SK-N-SH treated with all-trans-retinoic acid at 6 μM for 48 hours (cell line): ENCODE results near the gene CD300LF.

Source experiments
- ATAC-seq: fragments of 200-7000 bp; cut with Tn5 transposase; 3 replicates; pipeline ENCODE4 v1.9.1; 2020; ENCODE audit warnings: mild to moderate bottlenecking, moderate library complexity
- ARNTL ChIP-seq: fragments of 450-650 bp; formaldehyde crosslinking; IDR thresholded peaks from 2 replicates; pipeline ENCODE4 v1.5.0; 2020; ENCODE audit warnings: low read depth, mild to moderate bottlenecking, moderate library complexity, borderline replicate concordance
- BACH2 ChIP-seq: fragments of 250-450 bp; sonication (Bioruptor Pico); IDR thresholded peaks from 2 replicates; pipeline ENCODE4 v1.9.0; 2021; ENCODE audit warnings: mild to moderate bottlenecking, borderline replicate concordance
- ESRRG ChIP-seq: fragments of 250-450 bp; sonication (Bioruptor Pico); IDR thresholded peaks from 2 replicates; pipeline ENCODE4 v1.6.1; 2021; ENCODE audit warnings: mild to moderate bottlenecking
- GLIS3 ChIP-seq: fragments of 250-450 bp; sonication (Bioruptor Pico); IDR thresholded peaks from 2 replicates; pipeline ENCODE4 v1.5.0; 2020; ENCODE audit warnings: mild to moderate bottlenecking, moderate library complexity
- ISL1 ChIP-seq: fragments of 250-450 bp; sonication (Bioruptor Pico); IDR thresholded peaks from 2 replicates; pipeline ENCODE4 v2.1.2; 2022; ENCODE audit warnings: mild to moderate bottlenecking, moderate library complexity
- OSR1 ChIP-seq: fragments of 250-450 bp; sonication (Bioruptor Pico); IDR thresholded peaks from 2 replicates; pipeline ENCODE4 v1.8.0; 2022; ENCODE audit warnings: moderate library complexity, mild to moderate bottlenecking, inconsistent platforms
- PPARA ChIP-seq: fragments of 250-450 bp; sonication (Bioruptor Pico); IDR thresholded peaks from 2 replicates; pipeline ENCODE4 v1.5.0; 2020; ENCODE audit warnings: mild to moderate bottlenecking, borderline replicate concordance
- RARB ChIP-seq: fragments of 250-450 bp; sonication (Bioruptor Pico); IDR thresholded peaks from 2 replicates; pipeline ENCODE4 v1.8.0; 2021; ENCODE audit warnings: mild to moderate bottlenecking, moderate library complexity
- SNAI2 ChIP-seq: fragments of 250-450 bp; sonication (Bioruptor Pico); IDR thresholded peaks from 2 replicates; pipeline ENCODE4 v1.5.0; 2020; ENCODE audit warnings: mild to moderate bottlenecking, moderate library complexity
- TCF4 ChIP-seq: fragments of 250-450 bp; sonication (Bioruptor Pico); IDR thresholded peaks from 2 replicates; pipeline ENCODE4 v1.8.0; 2021; ENCODE audit warnings: mild to moderate bottlenecking, moderate library complexity, borderline replicate concordance
- TOX ChIP-seq: fragments of 250-450 bp; sonication (Bioruptor Pico); IDR thresholded peaks from 2 replicates; pipeline ENCODE4 v1.8.0; 2021; ENCODE audit warnings: mild to moderate bottlenecking, moderate library complexity, borderline replicate concordance
- ZC3H10 ChIP-seq: fragments of 250-450 bp; sonication (Bioruptor Pico); IDR thresholded peaks from 2 replicates; pipeline ENCODE4 v1.5.1; 2021; ENCODE audit warnings: mild to moderate bottlenecking, moderate library complexity
- ZFP3 ChIP-seq: fragments of 250-450 bp; sonication (Bioruptor Pico); IDR thresholded peaks from 2 replicates; pipeline ENCODE4 v1.5.0; 2020; ENCODE audit warnings: mild to moderate bottlenecking, moderate library complexity
- ZFP30 ChIP-seq: fragments of 450-650 bp; formaldehyde crosslinking; IDR thresholded peaks from 2 replicates; pipeline ENCODE4 v1.5.0; 2022; ENCODE audit warnings: mild to moderate bottlenecking, moderate library complexity
- ZNF565 ChIP-seq: fragments of 450-650 bp; formaldehyde crosslinking; conservative IDR thresholded peaks from 2 replicates; pipeline ENCODE4 v1.5.0; 2020; ENCODE audit warnings: low read depth, mild to moderate bottlenecking, moderate library complexity
- ZNF70 ChIP-seq: fragments of 450-650 bp; formaldehyde crosslinking; IDR thresholded peaks from 2 replicates; pipeline ENCODE4 v1.5.0; 2020; ENCODE audit warnings: mild to moderate bottlenecking, moderate library complexity
- ZNF8 ChIP-seq: fragments of 450-650 bp; formaldehyde crosslinking; IDR thresholded peaks from 2 replicates; pipeline ENCODE4 v1.5.0; 2020; ENCODE audit warnings: mild to moderate bottlenecking, moderate library complexity
- TF ChIP-seq, protein P1 (sequence below): fragments of 250-450 bp; sonication (Bioruptor Pico); IDR thresholded peaks from 2 replicates; pipeline ENCODE4 v1.8.0; 2020; ENCODE audit warnings: mild to moderate bottlenecking, moderate library complexity, borderline replicate concordance
- TF ChIP-seq, protein P2 (sequence below): fragments of 250-450 bp; sonication (Bioruptor Pico); IDR thresholded peaks from 2 replicates; pipeline ENCODE4 v1.5.0; 2020; ENCODE audit warnings: mild to moderate bottlenecking, moderate library complexity
- TF ChIP-seq, protein P3 (sequence below): fragments of 250-450 bp; sonication (Bioruptor Pico); IDR thresholded peaks from 2 replicates; pipeline ENCODE4 v1.8.0; 2021; ENCODE audit warnings: low read depth, mild to moderate bottlenecking, moderate library complexity, borderline replicate concordance
- TF ChIP-seq, protein P4 (sequence below): fragments of 250-450 bp; sonication (Bioruptor Pico); IDR thresholded peaks from 2 replicates; pipeline ENCODE4 v1.5.1; 2020; ENCODE audit warnings: low read depth, mild to moderate bottlenecking, moderate library complexity

CD300LF gene

DNA sequence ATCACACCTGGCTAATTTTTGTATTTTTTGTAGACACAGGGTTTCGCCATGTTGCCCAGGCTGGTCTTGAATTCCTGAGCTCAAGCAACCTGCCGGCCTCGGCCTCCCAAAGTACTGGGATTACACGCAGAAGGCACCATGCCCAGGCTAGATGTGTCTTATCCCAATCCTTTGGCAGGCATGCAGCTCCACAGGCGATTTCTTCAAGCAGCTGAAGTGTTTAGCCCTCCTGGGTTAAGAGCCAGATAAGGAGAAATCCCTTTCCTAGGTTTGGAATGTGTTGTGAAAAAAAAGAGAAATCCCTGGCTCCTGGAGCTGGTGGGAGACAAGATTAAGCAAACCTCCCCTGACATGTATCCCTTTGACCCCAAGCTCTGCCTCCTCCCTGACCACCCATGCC lies 33.7 kb upstream of the CD300LF start:
- no peak for ATAC-seq
- TF ChIP-seq, protein P1, sequence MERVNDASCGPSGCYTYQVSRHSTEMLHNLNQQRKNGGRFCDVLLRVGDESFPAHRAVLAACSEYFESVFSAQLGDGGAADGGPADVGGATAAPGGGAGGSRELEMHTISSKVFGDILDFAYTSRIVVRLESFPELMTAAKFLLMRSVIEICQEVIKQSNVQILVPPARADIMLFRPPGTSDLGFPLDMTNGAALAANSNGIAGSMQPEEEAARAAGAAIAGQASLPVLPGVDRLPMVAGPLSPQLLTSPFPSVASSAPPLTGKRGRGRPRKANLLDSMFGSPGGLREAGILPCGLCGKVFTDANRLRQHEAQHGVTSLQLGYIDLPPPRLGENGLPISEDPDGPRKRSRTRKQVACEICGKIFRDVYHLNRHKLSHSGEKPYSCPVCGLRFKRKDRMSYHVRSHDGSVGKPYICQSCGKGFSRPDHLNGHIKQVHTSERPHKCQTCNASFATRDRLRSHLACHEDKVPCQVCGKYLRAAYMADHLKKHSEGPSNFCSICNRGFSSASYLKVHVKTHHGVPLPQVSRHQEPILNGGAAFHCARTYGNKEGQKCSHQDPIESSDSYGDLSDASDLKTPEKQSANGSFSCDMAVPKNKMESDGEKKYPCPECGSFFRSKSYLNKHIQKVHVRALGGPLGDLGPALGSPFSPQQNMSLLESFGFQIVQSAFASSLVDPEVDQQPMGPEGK = no peak
- TF ChIP-seq RARB = no peak
- TF ChIP-seq PPARA (CRISPR knock-in tag) = no peak
- TF ChIP-seq GLIS3 (CRISPR knock-in tag) = no peak
- no peak for TF ChIP-seq ZNF70 (CRISPR knock-in tag)
- TF ChIP-seq ZNF565 (CRISPR knock-in tag) = no peak
- TF ChIP-seq, protein P2, sequence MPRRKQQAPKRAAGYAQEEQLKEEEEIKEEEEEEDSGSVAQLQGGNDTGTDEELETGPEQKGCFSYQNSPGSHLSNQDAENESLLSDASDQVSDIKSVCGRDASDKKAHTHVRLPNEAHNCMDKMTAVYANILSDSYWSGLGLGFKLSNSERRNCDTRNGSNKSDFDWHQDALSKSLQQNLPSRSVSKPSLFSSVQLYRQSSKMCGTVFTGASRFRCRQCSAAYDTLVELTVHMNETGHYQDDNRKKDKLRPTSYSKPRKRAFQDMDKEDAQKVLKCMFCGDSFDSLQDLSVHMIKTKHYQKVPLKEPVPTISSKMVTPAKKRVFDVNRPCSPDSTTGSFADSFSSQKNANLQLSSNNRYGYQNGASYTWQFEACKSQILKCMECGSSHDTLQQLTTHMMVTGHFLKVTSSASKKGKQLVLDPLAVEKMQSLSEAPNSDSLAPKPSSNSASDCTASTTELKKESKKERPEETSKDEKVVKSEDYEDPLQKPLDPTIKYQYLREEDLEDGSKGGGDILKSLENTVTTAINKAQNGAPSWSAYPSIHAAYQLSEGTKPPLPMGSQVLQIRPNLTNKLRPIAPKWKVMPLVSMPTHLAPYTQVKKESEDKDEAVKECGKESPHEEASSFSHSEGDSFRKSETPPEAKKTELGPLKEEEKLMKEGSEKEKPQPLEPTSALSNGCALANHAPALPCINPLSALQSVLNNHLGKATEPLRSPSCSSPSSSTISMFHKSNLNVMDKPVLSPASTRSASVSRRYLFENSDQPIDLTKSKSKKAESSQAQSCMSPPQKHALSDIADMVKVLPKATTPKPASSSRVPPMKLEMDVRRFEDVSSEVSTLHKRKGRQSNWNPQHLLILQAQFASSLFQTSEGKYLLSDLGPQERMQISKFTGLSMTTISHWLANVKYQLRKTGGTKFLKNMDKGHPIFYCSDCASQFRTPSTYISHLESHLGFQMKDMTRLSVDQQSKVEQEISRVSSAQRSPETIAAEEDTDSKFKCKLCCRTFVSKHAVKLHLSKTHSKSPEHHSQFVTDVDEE = no peak
- TF ChIP-seq BACH2 (CRISPR knock-in tag) = no peak
- TF ChIP-seq, protein P3, sequence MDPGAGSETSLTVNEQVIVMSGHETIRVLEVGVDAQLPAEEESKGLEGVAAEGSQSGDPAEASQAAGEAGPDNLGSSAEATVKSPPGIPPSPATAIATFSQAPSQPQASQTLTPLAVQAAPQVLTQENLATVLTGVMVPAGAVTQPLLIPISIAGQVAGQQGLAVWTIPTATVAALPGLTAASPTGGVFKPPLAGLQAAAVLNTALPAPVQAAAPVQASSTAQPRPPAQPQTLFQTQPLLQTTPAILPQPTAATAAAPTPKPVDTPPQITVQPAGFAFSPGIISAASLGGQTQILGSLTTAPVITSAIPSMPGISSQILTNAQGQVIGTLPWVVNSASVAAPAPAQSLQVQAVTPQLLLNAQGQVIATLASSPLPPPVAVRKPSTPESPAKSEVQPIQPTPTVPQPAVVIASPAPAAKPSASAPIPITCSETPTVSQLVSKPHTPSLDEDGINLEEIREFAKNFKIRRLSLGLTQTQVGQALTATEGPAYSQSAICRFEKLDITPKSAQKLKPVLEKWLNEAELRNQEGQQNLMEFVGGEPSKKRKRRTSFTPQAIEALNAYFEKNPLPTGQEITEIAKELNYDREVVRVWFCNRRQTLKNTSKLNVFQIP (CRISPR knock-in tag) = no peak
- no peak for TF ChIP-seq ZFP3
- no peak for TF ChIP-seq OSR1 (CRISPR knock-in tag)
- TF ChIP-seq, protein P4, sequence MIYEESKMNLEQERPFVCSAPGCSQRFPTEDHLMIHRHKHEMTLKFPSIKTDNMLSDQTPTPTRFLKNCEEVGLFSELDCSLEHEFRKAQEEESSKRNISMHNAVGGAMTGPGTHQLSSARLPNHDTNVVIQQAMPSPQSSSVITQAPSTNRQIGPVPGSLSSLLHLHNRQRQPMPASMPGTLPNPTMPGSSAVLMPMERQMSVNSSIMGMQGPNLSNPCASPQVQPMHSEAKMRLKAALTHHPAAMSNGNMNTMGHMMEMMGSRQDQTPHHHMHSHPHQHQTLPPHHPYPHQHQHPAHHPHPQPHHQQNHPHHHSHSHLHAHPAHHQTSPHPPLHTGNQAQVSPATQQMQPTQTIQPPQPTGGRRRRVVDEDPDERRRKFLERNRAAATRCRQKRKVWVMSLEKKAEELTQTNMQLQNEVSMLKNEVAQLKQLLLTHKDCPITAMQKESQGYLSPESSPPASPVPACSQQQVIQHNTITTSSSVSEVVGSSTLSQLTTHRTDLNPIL (CRISPR knock-in tag) = no peak
- TF ChIP-seq SNAI2 (CRISPR knock-in tag) = no peak
- no peak for TF ChIP-seq ESRRG (CRISPR knock-in tag)
- TF ChIP-seq ZNF8 (CRISPR knock-in tag) = no peak
- TF ChIP-seq TCF4 = no peak
- TF ChIP-seq ARNTL = no peak
- no peak for TF ChIP-seq TOX
- no peak for TF ChIP-seq ZC3H10 (CRISPR knock-in tag)
- TF ChIP-seq ZFP30 (CRISPR knock-in tag) = no peak

DNA sequence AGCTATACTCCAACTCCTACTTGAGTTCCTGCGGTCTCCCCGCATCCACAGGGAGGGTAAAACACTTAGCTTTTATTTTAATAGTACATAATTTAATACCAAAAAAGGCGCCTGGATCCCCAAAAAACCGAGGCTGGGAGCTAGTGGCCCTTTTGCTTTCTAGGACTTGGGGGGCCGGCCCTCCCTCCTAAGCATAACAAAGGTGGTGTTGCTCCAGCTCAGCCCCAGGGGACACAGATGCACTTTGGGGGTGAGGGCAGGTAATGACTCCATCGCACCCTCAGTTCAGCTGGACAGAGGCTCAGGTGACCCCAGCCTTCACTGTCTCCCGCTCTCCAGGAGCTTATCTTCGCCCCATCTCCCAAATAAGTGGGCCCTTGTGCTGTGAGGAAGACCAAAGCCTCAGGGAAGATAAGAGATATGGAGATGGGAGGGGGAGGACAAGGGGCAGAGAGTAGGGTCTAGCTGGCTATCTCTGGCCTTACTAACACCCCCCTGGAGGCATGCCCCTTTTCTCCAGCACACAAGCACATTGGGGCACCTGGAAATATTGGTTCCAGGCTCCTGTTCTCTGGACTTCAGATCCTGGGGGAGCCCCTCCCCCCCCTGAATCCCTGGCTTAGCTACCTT lies 32.9 kb upstream of the CD300LF start:
- ATAC-seq = no peak
- TF ChIP-seq OSR1 (CRISPR knock-in tag) = no peak
- TF ChIP-seq ZC3H10 (CRISPR knock-in tag) = no peak
- TF ChIP-seq ARNTL = no peak
- TF ChIP-seq TOX = no peak
- TF ChIP-seq TCF4 = no peak
- TF ChIP-seq, protein P1 = no peak
- TF ChIP-seq ZNF565 (CRISPR knock-in tag) = no peak
- TF ChIP-seq GLIS3 (CRISPR knock-in tag) = no peak
- TF ChIP-seq ISL1 (CRISPR knock-in tag) = no peak
- TF ChIP-seq SNAI2 (CRISPR knock-in tag) = no peak
